Measurements from ENCODE around the gene DCLK1.

Gene DCLK1

DNA sequence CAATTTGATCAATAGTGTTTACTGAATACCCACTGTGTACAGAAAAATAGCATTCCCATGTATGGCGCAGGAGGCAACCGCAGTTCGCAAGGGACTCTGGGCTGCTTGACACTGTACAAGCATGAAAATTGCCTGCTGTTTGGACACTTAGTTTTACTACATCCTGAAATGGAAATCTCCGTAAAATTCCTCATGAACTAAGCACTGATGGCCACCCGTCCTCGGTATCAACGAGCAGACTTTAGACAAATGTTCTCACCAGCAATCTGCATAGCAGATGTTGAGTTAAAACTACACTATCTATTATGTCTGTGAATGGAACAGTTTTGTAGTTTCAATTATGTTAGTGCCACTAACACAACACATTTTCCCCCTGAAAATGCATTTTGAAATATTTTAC lies 294.7 kb downstream of the DCLK1 start:
- H3K27me3 ChIP-seq (ENCODE audit: insufficient read depth, poor library complexity, severe bottlenecking), result peaks cover 3% of the 10 kb centered on the region
- H3K4me3 ChIP-seq (replicated peaks; ENCODE audit: insufficient read depth, low read length), result no peak overlapping the region
- DNase-seq (ENCODE audit: low read depth in 1 of 2, low spot score in 1 of 2), result no peak
- no peak overlapping the region for H3K27ac ChIP-seq (replicated peaks)
- TF ChIP-seq POLR2AphosphoS5 (IDR thresholded peaks at IDR 0.05; ENCODE audit: low read depth) (no peak), SPI1 (IDR thresholded peaks at IDR 0.05; ENCODE audit: borderline replicate concordance, low read depth) (no peak), GABPA (IDR thresholded peaks at IDR 0.05; ENCODE audit: low read depth) (no peak)
- TF ChIP-seq, protein P1, sequence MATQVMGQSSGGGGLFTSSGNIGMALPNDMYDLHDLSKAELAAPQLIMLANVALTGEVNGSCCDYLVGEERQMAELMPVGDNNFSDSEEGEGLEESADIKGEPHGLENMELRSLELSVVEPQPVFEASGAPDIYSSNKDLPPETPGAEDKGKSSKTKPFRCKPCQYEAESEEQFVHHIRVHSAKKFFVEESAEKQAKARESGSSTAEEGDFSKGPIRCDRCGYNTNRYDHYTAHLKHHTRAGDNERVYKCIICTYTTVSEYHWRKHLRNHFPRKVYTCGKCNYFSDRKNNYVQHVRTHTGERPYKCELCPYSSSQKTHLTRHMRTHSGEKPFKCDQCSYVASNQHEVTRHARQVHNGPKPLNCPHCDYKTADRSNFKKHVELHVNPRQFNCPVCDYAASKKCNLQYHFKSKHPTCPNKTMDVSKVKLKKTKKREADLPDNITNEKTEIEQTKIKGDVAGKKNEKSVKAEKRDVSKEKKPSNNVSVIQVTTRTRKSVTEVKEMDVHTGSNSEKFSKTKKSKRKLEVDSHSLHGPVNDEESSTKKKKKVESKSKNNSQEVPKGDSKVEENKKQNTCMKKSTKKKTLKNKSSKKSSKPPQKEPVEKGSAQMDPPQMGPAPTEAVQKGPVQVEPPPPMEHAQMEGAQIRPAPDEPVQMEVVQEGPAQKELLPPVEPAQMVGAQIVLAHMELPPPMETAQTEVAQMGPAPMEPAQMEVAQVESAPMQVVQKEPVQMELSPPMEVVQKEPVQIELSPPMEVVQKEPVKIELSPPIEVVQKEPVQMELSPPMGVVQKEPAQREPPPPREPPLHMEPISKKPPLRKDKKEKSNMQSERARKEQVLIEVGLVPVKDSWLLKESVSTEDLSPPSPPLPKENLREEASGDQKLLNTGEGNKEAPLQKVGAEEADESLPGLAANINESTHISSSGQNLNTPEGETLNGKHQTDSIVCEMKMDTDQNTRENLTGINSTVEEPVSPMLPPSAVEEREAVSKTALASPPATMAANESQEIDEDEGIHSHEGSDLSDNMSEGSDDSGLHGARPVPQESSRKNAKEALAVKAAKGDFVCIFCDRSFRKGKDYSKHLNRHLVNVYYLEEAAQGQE (IDR thresholded peaks at IDR 0.05; ENCODE audit: insufficient replicate concordance, low read depth), result no peak
- TF ChIP-seq, protein P2, sequence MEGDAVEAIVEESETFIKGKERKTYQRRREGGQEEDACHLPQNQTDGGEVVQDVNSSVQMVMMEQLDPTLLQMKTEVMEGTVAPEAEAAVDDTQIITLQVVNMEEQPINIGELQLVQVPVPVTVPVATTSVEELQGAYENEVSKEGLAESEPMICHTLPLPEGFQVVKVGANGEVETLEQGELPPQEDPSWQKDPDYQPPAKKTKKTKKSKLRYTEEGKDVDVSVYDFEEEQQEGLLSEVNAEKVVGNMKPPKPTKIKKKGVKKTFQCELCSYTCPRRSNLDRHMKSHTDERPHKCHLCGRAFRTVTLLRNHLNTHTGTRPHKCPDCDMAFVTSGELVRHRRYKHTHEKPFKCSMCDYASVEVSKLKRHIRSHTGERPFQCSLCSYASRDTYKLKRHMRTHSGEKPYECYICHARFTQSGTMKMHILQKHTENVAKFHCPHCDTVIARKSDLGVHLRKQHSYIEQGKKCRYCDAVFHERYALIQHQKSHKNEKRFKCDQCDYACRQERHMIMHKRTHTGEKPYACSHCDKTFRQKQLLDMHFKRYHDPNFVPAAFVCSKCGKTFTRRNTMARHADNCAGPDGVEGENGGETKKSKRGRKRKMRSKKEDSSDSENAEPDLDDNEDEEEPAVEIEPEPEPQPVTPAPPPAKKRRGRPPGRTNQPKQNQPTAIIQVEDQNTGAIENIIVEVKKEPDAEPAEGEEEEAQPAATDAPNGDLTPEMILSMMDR (IDR thresholded peaks at IDR 0.05; ENCODE audit: insufficient read depth, low read length), result no peak

DNA sequence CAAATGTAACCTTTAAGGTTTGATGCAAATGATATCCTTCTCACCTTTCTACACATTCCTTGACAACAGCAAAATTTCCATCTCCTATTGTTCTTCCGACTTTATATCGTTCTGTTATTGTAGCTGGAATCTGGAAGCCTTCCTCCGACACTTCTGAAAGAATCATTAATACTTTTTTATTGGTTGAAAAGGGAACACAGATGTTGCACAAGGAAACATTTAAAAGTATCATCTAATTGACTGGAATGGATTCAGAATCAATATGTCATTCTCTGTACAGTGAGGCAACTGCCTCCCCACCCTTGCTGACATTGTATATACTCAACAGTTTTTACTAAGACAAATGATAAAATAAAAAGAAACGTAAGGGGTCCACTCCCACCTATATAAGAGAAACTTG lies 295.2 kb downstream of the DCLK1 start:
- H3K4me3 ChIP-seq (replicated peaks; ENCODE audit: insufficient read depth, low read length), result no peak overlapping the region
- H3K27me3 ChIP-seq (ENCODE audit: insufficient read depth, poor library complexity, severe bottlenecking), result peaks cover 3% of the 10 kb centered on the region
- no peak for DNase-seq (ENCODE audit: low read depth in 1 of 2, low spot score in 1 of 2)
- H3K27ac ChIP-seq (replicated peaks), result no peak overlapping the region
- no peak for TF ChIP-seq GABPA (IDR thresholded peaks at IDR 0.05; ENCODE audit: low read depth)
- no peak for TF ChIP-seq POLR2AphosphoS5 (IDR thresholded peaks at IDR 0.05; ENCODE audit: low read depth)
- TF ChIP-seq, protein P2 (IDR thresholded peaks at IDR 0.05; ENCODE audit: insufficient read depth, low read length), result no peak
- no peak for TF ChIP-seq SPI1 (IDR thresholded peaks at IDR 0.05; ENCODE audit: borderline replicate concordance, low read depth)
- TF ChIP-seq, protein P1 (IDR thresholded peaks at IDR 0.05; ENCODE audit: insufficient replicate concordance, low read depth), result no peak

DNA sequence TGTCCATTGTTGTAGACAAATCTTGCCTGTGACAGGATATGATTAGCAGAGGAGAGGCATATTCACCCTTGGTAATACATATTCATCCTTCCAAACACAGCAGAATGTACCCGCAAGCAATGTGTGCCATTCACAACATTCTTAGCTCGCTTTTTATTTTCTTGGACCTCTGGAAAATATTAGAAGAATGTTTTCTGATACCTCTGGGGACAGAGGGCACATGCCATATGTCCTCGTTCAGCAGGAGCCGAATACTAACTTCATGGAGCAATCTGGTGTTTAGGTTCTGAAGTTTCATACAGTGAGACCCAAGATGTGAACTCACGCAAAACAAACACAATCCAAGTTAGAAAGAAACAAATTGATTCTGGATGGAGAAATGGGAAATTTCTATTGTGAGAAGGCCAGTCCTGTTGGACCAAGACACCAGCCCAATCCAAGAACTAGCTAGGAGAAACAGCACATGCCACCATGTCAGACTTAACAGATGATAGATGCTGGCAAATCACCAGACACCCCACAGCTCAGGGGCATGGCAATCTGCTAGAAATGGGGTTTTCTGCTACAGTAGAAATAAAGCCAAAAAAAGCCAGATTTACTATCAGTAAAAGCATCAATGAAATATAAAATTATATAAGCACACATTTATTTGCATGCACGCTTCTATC lies 297.4 kb downstream of the DCLK1 start:
- Histone ChIP-seq H3K27ac (replicated peaks) (no peak overlapping the region), H3K4me3 (replicated peaks; ENCODE audit: insufficient read depth, low read length) (no peak overlapping the region), H3K27me3 (ENCODE audit: insufficient read depth, poor library complexity, severe bottlenecking) (peaks cover 3% of the 10 kb centered on the region)
- DNase-seq (ENCODE audit: low read depth in 1 of 2, low spot score in 1 of 2), result no peak
- TF ChIP-seq GABPA (IDR thresholded peaks at IDR 0.05; ENCODE audit: low read depth) (no peak), SPI1 (IDR thresholded peaks at IDR 0.05; ENCODE audit: borderline replicate concordance, low read depth) (no peak), POLR2AphosphoS5 (IDR thresholded peaks at IDR 0.05; ENCODE audit: low read depth) (no peak)
- TF ChIP-seq, protein P2 (IDR thresholded peaks at IDR 0.05; ENCODE audit: insufficient read depth, low read length), result no peak
- TF ChIP-seq, protein P1 (IDR thresholded peaks at IDR 0.05; ENCODE audit: insufficient replicate concordance, low read depth), result no peak
